HG03378 (cell line): ENCODE data around the gene STMN1.
A peak's percentile ranks its signal among the peaks of the same experiment; 100 is the strongest.

ENCODE experiments used
- ATAC-seq: cut with Tn5 transposase; IDR thresholded peaks from one replicate; pipeline ENCODE4 v1.9.1; 2021; ENCODE audit warnings: mild to moderate bottlenecking, moderate library complexity; ENCODE audit not compliant: unreplicated experiment

The STMN1 gene

DNA sequence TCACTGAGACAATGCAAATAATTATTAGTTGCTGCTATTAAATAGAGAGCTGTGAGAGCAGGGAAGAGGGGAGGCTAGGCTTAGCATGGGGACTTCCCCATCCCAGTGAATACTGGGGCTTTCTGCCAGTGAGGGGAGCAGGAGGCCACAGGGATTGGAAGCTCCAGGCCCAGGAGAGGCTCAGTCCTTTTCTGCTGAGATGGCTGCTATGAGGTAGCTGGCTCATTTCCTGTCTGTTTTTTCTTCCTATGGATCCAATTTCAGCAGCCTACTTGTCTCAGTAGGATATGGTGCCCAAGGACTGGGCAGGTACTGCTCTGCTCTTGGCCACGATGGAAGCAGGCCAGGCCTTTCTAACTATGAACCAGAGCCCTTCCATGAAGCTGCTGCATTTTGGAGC lies 10.0 kb downstream of the STMN1 start:
- no peak for ATAC-seq

DNA sequence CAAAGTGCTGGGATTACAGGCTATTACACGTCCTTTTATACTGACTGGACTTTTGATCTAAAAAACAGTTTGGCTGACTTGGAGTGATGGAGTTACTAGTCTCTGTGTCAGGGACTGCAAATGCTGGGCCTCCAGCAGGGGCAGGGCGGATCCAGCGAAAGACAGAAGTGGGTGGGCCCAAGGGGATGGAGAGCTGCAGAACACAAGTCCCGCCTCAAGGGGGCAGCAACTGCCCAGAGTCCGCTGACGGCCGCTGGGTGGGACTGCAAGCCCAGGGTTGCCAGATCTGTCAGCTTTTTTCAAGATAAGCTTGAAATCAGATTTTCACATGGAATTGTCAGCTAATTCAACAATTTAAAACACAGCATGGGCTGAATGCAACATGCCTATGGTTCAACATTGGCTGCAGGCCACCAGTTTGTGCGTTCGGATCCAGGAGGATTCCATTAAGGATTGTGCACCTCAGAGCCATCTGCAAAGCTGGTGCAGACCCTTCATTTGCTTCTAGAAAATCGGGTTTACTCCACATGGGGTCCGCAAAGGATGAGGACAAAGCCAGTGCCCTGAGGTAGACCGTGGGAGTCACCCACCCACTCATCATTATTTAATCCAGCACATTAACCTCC lies 10.7 kb downstream of the STMN1 start:
- ATAC-seq = peak; percentile 72

DNA sequence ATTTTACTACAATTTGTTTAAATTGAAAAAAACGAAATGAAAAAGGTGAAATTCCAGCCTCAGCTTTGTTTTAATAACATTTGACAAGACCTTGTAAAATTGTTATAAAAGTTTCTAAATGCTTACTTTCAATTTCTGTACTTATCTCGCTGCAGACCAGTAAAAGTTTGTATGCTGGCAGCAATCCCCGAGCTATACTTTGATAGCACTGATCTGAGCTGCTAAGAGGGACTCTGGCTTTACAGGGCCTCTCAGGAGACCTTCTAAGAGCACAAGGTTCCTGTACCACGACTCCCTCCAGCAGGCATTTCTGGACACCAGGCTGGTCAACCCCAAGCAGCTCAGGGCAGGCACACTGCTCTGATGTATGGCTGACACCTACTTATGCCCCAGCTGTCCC lies 13.1 kb downstream of the STMN1 start:
- ATAC-seq = no peak

DNA sequence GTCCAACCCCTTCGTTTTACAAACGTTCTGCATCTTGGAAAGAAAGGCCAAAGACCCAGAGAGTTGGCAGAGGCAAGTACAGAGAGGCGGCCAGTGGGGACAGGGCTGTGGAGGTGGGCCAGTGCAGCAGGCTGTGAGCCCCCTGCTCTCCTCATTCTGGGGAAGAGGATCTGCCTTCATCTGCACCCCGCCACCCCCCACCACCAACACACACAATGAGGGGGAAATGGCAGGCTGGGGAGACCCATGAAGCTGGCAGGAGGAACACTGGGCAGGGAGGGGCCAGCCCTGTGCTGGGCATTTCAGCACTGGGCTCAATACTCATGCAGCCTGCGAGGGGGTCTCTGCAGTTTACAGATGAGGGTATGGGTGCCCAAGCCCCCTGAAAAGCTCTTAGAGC lies 14.6 kb downstream of the STMN1 start:
- ATAC-seq = no peak

DNA sequence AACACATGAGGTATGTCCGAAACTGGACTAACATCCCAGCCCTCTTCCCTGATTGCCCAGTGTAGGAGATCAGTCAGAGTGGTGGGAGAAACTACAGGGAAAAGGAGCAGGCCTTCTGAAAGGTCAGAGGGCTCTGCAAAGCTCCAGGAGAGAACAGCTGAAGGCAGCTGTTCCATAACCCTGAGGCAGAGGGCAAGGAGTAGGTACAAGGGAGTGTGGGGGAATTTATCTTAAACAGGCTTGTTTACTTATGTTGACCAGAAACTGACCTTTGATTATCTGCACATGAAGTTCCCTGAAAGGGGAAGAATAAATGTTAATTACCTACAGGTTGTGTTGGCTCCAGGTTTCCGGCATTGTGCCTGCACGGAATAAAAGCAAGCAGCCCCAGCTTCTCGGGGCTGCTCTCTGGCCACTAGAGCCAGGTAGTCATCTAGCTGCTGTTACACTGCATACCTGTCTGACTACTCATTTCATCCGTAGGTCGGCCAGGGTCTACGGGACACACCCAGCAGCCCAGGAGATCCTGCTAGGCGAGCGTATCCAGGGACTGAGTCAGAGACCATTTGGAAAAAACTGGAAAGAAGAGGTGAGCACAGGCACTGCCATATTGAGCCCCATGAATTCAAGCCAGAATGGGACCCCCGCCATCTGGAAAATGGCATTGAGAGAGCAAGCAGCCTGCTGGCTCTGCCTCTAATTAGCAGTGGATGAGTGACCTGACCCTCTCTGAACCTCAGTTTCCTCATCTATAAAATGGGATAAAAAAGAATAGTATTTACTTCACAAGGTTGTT lies 15.8 kb downstream of the STMN1 start:
- no peak for ATAC-seq

DNA sequence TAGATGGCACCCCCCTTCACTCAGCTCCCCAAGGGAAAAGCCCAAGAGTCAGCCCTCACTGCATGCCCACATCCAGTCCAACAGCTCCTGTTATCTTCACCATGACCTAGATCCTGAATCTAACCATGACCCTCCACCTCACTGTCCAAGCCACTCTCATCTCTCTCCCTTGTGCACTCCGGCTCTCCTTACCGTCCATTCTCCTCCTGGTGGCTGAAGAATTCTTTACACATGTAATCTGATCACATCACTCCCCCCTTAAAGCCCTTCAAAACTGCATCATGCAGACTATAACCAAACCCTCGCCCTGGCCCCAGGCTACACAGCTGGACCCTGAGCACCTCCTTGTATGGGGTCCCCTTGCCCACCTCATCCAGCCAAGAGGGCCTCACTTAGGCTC lies 16.7 kb downstream of the STMN1 start:
- ATAC-seq = no peak

DNA sequence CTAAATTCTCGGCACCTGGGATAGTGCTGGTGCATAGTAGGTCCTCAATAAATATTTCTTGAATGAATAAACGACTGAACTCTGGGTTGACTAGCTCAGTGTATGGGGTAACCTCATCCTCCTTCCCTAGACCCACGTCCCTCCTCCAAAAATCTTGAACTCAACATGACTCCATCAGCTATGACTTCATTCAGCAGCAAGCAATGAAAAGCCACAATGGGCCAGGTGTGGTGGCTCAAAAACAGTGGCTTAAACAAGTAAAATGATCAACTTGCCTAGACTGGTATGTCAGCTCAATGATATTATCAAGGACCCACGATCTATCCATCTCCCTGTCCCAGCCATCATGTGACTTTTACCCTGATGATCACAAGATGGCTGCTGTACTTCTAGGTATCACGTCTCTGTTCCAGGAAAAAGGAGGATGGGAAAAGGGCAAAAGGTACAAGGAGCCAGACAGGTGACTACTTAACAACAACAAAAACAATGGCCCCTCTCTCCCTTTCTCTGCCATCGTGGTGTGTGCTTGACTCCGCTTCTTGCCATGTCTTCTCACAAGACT lies 17.7 kb downstream of the STMN1 start:
- no peak for ATAC-seq

DNA sequence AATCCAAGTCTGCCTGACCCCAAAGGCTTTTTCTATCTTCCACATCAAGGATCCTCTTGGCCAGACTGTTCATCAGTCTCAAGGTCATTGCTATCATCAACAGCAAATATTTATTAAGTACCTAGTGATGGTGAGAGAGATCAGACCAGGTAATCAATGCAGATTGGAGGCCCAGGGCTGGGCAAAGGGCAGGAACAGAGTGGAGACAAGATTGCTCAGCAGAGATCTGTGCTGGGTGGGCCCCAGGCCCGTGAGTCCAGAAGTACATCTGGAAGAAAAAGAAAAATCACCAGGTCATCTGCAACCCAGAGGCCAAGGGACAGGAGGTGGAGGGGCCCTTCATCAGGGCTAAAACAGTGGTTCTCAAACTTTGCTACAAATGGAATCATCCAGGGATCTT lies 20.6 kb downstream of the STMN1 start:
- ATAC-seq = no peak

DNA sequence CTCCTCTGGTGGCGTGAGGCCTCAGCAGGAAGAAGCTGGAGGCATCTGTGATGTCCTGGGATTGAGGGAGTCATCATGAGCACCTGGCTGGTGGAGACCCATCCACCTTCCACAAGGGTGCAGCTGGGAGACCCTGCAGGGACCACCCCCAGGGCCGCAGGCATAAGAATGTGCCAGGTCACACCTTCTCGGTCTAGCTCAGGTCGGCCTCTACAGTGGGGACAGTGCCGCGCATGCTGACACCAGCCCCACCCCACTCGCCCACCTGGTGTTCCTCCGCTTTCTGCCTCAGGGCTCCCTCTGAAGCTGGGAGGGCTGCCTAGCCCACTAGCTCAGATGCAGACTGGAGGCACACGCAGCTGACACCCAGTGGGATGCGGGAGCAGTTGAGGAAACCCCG lies 25.0 kb downstream of the STMN1 start:
- no peak for ATAC-seq

DNA sequence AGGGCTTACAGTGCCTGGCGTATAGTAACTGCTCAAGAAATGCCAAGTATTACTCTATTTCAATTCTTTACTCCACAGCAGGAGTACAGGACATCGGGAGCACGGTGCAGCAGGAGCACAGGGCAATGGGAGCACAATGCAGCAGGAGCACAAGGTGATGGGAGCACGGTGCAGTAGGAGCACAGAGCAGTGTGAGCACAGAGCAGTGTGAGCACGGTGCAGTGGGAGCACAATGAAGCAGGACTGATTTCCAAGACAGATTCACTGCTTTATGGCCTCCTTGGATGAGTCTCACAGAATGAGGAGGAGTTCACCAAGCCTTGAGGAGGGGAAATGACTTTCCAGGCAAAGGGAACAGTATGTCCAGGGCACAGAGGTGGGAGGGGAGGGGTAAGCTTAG lies 25.7 kb downstream of the STMN1 start:
- ATAC-seq = no peak

DNA sequence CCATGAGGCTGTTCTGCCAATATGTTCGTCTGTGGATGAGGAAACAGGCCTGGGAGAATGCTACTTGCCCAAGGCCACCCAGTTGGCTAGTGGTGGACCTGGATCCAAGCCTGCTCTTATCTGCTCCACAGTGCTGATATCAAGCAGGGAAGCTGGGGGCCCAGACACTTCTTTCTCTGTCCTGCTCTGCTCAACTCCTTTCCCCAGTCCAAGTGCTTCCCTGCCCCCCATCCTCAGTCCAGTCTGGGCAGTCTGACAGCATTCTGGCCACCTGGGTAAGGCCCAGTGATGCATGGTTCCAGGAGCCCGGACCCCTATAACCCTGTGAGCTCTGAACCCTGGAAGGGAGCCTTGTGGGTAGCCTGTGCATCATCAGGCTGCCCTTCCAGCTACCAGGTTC lies 26.5 kb downstream of the STMN1 start:
- ATAC-seq = no peak

DNA sequence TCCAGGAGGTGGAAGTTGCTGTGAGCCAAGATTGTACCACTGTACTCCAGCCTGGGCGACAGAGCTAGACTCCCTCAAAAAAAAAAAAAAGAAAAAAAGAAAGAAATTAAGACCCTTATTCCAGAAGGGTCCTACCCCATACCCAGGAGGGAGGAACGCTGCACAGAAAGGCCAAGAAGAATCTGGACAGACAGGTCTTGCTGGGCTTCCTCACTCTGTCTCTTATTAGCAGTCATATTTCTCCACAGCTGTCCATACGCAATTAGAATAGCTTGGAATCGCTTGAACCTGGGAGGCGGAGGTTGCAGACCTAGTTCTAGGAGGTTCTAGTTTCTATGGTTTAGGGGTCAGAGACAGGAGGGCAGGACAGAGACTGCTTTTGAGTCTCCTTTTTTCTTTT lies 27.5 kb downstream of the STMN1 start:
- no peak for ATAC-seq

DNA sequence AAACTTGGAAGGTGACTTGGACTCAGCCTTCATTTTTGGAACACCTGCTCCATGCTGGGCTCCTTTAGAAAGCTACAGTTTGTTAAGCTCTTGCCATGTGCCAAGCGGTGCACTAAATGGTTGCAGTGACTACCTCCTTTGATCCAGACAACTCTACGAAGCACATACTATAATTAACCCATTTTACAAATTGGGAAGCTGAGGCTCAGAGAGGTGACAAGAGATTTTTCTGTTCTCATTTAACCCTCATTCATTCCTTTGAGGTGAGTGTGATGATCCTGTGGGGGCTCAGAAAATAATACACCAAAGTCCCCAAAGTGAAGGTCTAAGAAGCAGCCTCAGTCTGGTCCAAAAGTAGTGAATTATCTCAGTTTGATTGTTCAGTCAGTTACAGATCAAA lies 29.1 kb downstream of the STMN1 start:
- no peak for ATAC-seq

DNA sequence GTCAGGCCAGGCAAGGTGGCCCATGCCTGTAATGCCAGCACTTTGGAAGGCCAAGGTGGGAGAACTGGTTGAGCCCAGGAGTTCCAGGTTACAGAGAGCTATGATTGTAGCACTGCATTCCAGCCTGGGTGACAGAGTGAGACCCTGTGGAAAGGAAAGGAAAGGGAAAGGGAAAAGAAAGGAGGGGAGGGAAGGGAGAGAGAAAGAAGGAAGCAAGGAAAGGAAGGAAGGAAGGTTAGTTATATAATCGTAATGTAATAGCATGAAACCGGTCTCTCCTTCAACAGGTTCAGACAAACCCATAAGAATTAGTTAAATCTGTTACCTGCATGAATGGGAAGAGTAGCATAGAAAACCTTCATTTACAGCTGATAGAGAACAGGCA lies 29.5 kb downstream of the STMN1 start:
- ATAC-seq = no peak

DNA sequence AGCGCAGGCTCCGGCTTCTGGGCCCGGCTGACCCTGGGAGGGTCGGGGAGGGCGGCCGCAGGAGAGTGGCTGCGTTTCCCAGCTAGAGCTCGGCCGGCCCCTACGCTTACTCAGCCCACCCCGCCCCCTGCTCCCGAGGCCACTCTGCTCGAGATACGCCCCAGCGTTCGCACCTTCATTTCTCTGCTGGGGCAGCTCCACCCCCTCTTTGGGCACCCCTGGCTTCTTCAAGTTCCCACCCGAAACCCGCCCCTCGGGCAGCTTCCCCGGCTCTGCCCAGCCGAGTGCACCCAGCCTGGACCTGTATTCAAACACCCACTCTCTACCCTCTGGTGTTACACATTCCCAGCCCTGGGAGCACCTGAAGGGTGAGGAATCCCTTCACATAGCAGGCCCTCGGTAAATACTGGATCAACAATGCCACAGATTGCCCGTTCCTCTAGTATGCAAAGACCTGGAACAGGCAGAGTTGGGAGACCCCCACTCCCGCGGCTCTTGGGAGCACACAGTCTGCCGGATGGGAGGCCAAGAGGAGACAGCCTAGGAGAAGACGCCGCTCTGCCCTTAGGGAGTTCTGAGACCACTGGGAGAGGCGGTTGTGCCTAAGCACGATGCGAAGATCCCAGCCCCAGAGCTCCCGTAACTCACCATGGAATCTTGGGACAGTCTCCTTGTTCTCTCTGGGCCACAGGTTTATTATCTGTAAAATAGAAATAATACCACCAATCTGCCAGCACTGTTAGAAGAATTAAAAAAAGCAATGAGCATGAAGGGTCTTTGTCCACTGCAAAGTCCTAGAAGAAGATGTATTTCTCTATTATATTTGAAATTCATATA lies 30.1 kb downstream of the STMN1 start:
- no peak for ATAC-seq

DNA sequence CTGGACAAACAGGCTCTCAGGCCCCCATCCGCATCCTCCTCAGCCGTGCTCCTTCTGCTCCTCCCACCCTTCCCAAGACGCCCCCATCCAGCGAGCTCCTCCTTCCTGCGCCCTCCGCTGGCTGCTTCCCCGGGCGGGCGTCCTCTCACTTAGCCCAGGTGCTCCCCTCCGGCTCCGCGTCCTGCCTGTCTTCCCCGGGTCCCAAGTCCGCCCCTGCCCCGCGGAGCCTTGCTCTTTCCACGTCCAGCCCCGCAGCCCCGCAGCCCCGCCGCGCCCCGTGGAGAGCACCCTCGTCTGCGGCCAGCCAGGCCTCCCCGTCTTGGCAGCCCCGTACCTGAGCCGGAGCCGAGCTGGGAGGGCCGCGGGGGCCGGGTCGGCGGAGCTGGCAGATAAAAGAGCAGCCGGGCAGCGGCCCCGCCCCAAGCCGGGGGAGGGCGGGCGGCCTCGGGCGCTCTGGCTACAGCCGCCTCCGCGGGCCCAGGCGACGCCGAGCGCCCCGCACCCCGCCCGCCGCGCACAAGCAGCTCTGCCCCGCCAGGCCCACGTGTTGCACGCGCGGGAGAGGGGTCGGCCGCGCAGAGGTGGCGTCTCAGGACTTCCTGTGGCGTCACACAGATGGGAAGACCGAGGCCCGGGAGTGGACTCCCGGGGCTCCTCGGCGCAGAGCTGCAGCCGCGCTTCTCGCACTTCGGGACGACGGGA lies 30.9 kb downstream of the STMN1 start, which contains the start of gene PAQR7:
PAQR7 (minus strand) TSS at position 555 of the 702 bp plus-strand sequence. CDS start 11,869 bp downstream, outside the sequence.
- no peak for ATAC-seq

DNA sequence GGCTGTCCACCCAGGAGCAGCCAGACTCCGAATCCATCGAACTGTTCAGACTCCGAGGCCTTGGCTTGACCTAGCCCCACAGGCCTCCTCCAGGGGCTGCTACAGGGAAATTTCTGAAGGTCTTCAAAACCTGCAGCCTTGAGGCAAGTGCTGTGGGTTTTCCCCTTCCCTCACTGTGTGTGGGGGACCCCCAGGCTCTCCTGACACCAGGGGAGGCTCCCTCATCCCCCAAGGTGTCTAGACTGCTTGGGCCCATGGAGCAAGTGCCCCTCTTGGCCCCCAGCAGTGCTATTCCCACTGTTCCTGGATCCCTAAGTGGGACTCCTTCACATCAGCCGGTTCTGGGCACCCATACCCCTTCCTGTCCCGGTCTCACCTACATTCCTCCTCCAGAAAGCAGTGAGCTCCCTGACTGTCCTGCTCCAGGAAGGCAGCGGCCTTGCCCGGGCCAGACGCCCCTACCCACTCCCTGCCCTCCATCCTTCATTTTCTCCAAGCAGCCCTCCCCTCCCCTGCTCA lies 31.5 kb downstream of the STMN1 start:
- ATAC-seq = no peak

DNA sequence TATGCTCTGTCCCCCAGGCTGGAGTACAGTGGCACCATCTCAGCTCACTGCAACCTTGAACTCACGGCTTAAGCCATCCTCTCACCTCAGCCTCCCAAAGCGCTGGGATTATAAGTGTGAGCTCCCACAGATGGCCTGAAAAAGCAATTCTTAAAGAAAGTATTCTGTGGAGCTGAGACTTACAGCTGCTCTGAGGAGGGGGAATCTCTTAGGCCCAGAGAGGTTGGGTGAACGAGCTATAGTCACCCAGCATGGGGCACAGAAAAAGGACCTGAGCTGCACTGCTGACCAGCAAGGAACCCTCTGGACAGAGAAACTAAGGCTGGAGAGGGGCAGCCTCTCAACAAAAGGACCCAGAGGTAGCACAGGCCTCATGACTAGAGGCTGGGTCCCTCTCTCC lies 32.0 kb downstream of the STMN1 start:
- ATAC-seq = no peak

DNA sequence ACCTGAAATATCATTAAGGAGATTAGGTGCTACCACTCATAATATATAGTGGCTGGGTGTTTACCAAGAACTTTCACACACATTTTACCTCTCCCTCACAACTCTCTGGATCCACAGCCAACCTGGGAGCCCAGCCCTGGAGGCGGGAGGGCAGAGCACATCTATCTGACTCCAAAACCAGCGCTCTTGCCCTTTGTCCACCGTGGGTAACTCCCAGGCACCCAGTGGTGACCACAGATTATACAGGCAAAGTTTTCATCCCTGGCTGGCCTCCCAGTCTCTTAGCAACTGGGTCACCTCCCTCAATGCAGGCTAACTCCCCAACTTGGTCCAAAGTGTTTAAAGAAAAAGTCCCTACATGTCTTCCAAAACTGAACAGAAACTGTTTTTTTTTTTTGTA lies 33.1 kb downstream of the STMN1 start:
- ATAC-seq = no peak

DNA sequence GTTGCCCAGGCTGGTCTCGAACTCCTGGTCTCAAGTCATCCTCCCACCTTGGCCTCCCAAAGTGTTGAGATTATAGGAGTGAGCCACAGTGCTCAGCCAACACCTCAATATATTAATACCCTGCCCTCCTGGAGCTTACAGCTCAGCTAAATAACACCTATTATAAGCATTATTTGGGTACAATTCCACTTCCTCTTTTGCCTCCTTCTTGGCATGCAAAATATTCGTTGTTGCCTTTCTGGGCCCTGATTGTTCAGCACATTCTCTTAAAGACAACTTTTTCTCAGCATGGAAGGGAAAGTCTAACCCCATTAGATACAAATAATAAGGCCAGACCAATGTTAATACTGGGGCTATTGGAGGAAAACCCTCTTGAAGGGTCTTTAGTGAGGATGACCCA lies 33.5 kb downstream of the STMN1 start:
- ATAC-seq = no peak
